Hippocampal formation (tissue), 2 donors: ENCODE measurements around the gene TNFAIP2.

ENCODE experiments used
- DNase-seq, 2 donors: peaks; one replicate each; lab custom pipeline; 2025; lab: John Stamatoyannopoulos, UW

Gene TNFAIP2, protein sequence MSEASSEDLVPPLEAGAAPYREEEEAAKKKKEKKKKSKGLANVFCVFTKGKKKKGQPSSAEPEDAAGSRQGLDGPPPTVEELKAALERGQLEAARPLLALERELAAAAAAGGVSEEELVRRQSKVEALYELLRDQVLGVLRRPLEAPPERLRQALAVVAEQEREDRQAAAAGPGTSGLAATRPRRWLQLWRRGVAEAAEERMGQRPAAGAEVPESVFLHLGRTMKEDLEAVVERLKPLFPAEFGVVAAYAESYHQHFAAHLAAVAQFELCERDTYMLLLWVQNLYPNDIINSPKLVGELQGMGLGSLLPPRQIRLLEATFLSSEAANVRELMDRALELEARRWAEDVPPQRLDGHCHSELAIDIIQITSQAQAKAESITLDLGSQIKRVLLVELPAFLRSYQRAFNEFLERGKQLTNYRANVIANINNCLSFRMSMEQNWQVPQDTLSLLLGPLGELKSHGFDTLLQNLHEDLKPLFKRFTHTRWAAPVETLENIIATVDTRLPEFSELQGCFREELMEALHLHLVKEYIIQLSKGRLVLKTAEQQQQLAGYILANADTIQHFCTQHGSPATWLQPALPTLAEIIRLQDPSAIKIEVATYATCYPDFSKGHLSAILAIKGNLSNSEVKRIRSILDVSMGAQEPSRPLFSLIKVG

DNA sequence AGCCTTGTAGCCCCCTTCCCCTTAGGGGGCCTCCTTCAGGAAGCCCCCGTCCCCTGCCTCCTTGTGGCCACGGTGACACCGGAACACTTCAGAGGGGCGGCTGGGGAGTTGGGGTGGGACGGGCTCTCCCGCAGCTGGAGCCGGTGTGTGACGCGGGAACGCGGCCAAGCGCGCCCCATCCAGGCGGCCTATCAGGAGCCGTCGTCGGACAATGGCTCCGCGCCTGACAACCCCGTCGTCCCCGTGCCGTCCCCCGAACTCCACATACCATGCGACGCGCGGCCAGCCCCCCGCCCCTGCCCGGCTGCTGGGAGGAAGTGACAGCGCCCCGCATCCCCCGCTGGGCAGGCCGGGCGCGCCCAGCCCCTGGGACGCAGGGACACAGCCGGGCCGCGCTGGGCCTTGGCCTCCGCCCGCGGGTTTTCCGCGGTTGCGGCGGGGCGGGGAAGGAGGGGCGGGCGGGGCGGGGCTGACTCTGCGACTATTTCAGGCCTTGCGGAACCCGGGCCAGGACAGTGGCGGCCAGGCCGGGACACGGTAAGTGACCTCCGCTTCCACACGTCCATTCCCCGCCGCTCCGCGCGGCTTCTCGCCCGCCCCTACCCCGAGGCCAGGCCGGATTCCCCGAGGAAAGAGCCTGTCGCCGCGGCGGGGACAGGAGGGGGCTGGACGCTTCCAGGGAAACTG is at the start of gene TNFAIP2:
TNFAIP2 (plus strand) TSS at position 515 of the 687 bp plus-strand sequence. CDS start 2,997 bp downstream, outside the sequence.
- DNase-seq = no peak

GRCh38 chr14:103073876-103074728 is 49.2 kb upstream of the TNFAIP2 start:
- no peak for DNase-seq

DNA sequence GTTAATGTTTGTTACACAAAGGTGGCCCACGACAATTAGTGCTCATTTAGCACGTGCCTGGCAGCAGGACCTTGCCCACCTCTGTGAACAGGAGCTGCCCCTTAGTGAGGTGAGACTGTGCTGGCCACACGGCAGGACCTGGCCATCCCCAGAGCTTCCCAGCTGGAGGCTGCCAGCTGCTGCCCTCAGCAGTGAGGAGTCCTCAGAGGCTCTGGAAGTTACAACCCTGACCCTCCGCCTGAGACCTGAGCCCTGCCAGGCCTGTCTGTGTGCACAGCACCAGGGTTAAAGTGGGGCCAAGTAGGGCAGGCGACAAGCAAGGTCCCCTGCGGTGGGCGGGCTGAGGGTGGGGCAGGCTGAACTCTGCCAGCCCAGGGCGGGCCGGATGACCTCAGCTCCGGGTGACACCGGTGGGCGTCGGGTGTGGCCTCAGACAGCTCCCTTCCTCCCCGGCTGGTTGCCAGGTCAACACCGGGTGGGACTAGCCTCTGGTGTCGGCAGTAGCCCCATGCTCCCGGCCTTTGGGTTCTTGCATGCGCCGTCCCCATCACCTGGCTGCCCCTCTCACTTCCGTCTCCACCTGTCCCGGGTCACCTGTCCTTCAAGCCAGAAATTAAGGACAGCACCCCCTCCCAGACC is 48.4 kb upstream of the TNFAIP2 start:
- no peak for DNase-seq

- peak; percentile 33 to 43 for DNase-seq
Measured at GRCh38 chr14:103078420-103078749, 44.9 kb upstream of the TNFAIP2 start.

DNA sequence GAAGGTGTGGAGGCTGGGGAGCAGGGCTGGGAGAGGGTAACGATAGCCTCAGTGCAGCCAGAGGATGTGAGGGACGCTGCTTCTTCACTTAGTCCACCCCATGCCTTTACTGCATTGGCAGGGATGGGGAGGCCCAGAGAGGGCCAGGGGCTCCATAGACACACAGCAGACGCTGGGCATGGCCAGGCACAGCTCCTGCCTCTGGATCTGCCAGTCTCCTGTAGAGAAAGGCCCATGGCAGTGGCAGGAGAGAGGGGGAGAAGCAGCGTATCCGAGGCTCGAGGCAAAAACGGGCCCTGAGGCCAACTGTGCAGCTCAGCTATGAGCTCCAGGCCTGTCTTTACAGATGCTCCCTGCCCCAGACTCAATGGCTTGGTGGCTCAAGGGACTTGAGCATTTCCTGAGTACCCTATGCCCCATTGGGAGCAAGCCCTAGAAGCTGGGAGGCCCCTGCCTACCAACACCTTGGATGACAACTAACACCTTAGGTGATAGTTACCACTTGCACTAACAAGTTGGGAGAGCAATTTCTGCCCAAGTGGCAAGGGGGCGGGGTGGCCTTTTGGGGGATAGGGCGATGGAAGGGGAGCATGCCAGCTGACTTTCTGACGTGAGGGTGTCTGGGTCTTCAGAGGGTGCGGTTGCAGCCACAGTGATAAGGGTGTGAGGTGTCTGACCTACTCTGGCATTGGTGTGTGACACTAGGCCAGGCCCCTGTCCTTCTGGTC is 44.2 kb upstream of the TNFAIP2 start:
- DNase-seq = no peak

DNA sequence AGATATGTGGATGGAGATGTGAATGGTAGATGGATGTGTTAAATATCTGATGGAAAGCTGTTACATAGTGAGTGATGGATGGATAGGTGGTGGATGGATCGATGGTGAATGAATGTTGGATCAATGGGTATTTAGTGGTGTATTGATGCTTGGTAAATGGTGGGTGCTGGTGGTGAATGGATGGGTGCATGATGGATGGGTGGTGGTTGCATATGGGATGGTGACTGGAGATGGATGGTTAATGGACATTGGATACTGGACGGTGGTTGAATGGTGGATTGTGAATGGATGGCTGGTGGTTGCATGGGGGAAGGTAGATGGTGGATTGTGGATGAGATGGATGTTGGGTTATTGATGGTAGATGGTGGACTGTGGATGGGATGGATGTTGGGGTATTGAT is 41.3 kb upstream of the TNFAIP2 start:
- DNase-seq = no peak

GRCh38 chr14:103084021-103084919 is 39.0 kb upstream of the TNFAIP2 start, which contains the start of gene LBHD2:
LBHD2 (plus strand) TSS chr14:103084210; CDS start chr14:103086013, 1,803 bp downstream.
- no peak for DNase-seq

DNA sequence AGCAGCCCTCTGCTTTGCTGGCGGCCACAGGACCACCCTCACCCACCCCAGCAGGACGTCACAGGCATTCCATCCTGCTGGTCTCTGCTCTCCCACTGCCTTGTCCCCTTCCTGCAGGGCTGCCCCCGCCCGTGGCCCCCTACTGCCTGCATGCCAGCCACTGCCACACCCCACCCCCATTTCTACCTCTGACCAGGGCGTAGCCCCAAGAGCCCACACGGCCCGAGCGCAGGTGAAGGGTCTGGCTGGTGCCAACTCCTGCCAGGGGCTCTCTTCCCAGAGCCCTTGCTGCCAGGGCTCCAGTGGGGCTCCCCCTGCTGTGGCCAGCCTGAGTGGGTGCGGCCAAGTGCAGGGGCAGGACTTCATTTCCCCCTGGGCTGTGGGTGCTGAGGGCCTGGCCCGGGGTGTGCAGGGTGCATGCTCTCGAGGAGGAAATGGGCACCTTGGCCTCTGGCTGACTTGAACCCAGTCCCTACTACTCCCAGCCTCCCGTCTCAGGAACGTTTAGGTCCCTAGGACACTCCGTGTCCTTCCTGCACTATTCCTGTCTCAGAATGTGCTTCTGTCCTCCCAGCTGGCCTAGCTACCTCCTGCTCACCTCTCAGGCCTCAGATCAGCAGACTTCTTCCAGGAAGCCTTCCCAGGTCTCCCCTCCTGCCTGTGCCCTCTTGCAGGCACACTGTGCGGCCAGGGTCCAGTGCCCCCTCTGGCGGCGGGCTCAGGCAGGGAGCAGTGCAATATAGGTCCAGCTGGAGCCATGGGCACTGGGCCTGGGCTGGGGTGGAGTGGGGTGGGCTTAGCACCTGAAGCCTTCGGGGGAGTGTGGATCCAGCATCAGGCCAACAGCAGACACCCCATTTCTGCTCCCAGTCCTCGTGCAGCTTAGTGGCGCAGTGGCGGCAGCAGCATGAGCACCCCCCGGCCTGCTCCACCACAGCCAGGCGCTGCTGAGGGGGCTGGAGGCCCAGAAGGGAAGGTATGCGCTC is 37.9 kb upstream of the TNFAIP2 start:
- DNase-seq = no peak

GRCh38 chr14:103086771-103087342 is 36.4 kb upstream of the TNFAIP2 start:
- DNase-seq = no peak

GRCh38 chr14:103087343-103087835 is 35.9 kb upstream of the TNFAIP2 start:
- no peak for DNase-seq

GRCh38 chr14:103088921-103089320 is 34.3 kb upstream of the TNFAIP2 start:
- no peak for DNase-seq

GRCh38 chr14:103089386-103090335 is 33.6 kb upstream of the TNFAIP2 start:
- no peak for DNase-seq

DNA sequence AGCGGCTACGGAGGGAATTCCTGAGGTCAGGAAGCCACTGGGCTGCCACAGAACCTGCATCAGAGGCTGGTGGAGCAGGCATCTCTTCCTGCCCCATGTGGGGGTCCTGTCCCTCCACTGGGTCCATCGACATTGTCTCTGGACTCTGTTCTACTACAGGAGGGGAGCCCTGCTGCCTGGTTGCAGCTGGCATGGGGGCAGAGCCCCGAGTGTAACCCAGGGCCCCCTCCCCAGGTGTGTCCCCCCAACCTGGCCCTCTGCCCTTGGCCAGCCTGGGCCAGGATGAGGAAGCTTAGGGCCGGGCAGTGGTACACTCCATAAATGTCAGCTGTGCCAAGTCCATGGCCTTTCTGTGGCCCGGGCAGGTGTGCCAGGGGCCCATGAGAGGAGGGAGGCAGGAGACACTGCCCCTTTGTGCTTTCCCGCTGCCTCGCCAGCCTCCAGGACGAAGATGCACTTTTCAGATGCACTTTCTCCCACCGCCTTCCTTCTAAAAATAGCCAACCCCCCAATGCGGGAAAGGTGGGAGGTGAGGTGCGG is 32.7 kb upstream of the TNFAIP2 start:
- DNase-seq = no peak

DNA sequence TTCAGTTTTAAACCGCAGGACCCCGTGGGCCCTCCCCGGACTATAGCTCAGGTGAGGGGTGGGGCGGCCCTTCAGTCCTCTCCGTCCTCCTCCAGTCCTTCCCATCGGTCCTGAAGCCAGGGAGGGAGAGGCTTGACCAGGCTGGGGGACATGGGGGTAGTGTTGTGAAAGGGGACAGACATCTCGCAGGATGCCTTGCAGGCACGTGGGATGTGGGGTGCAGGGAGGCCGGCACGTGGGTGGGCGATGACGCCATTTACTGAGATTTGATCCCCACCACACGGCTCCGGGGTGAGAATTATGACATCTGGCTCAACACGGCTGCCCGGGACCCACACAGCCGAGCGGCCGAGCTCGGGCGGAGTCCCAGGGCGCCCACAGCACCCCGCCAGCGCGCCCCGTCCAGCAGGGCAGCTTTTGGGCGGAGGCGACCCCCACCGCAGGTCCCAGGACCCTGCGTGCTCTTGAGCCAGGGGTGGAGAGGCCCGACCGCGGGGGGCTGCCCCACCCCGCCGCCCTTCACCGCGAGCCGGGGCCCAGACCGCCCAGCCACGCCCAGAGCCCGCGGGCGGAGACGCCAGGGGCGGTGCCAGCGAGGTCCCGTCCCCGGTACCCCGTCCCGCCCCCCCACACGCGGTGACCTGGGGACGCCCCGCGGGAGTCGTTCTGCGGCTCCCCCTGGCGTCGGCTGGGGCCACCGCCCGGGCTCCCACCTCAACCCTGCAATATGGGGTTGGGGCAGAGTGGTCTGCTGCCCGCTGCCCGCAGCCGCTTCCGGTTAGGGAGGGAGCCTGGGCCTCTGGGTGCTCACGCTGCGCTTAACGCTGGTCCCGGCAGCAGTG is 32.0 kb upstream of the TNFAIP2 start:
- no peak for DNase-seq

DNA sequence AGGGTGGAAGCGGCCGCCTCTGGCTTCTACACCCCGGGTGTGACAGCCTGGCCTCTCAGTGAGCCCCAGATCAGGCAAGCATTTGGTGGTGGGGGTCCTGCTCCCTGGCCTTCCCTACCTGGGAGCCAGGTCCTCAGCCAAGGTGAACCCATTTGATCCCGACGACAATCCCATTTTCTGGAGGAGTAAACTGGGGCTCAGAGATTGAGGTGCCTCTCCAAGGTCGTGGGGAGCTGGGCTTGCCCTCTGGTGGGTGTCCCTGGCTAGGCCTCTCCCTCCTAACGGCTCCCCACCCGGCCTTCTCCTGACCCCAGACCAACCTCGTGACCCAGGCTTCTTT is 31.4 kb upstream of the TNFAIP2 start:
- no peak for DNase-seq
